Trophoblast cell (in vitro differentiated cells and primary cell): ENCODE data around the gene RIMBP2.

Experiments
- DNase-seq, 2 donors: peaks; one replicate each; pipeline ENCODE4 v3.0.0-alpha.2; 2016
- H2AFZ ChIP-seq: 2 replicates; pipeline ENCODE4 v1.6.1; 2013; ENCODE audit warnings: low read length, moderate library complexity, mild to moderate bottlenecking; ENCODE audit not compliant: insufficient read depth, poor library complexity
- H2AK5ac ChIP-seq: 2 replicates; pipeline ENCODE4 v1.6.1; 2013; ENCODE audit warnings: mild to moderate bottlenecking, low read length
- H2BK120ac ChIP-seq: 2 replicates; pipeline ENCODE4 v1.6.1; 2013; ENCODE audit warnings: low read length, mild to moderate bottlenecking, moderate library complexity; ENCODE audit not compliant: insufficient read depth, poor library complexity
- H2BK12ac ChIP-seq: 2 replicates; pipeline ENCODE4 v1.6.1; 2013; ENCODE audit warnings: mild to moderate bottlenecking, low read length, moderate library complexity
- H2BK5ac ChIP-seq: 2 replicates; pipeline ENCODE4 v1.6.1; 2013; ENCODE audit warnings: low read length, low read depth, moderate library complexity, mild to moderate bottlenecking; ENCODE audit not compliant: poor library complexity
- H3K14ac ChIP-seq: 2 replicates; pipeline ENCODE4 v1.6.1; 2013; ENCODE audit warnings: mild to moderate bottlenecking, low read length
- H3K18ac ChIP-seq: 2 replicates; pipeline ENCODE4 v1.6.1; 2013; ENCODE audit warnings: mild to moderate bottlenecking, low read length
- H3K23ac ChIP-seq: 2 replicates; pipeline ENCODE4 v1.6.1; 2013; ENCODE audit warnings: low read length
- H3K27ac ChIP-seq: 2 replicates; pipeline ENCODE4 v1.5.1; 2013; ENCODE audit warnings: low read depth, mild to moderate bottlenecking, inconsistent platforms, low read length, moderate library complexity
- H3K27me3 ChIP-seq: 2 replicates; pipeline ENCODE4 v1.6.1; 2013; ENCODE audit warnings: inconsistent platforms, mild to moderate bottlenecking, low read length, moderate library complexity; ENCODE audit not compliant: insufficient read depth
- H3K36me3 ChIP-seq, 2 experiments: 1 replicate in 1 of 2; 2 replicates in 1 of 2; pipeline ENCODE4 v1.6.1; 2013; ENCODE audit warnings: low read length in 2 of 2, mild to moderate bottlenecking in 2 of 2, moderate library complexity in 1 of 2; ENCODE audit not compliant: insufficient read depth in 2 of 2, control insufficient read depth in 1 of 2
- H3K4ac ChIP-seq: 2 replicates; pipeline ENCODE4 v1.6.1; 2013; ENCODE audit warnings: low read depth, mild to moderate bottlenecking, low read length, moderate library complexity
- H3K4me1 ChIP-seq, 2 experiments: 1 replicate in 1 of 2; 2 replicates in 1 of 2; pipeline ENCODE4 v1.6.1; 2013; ENCODE audit warnings: low read length in 2 of 2, mild to moderate bottlenecking in 2 of 2, moderate library complexity in 1 of 2; ENCODE audit not compliant: insufficient read depth in 2 of 2, control insufficient read depth in 1 of 2
- H3K4me2 ChIP-seq: 2 replicates; pipeline ENCODE4 v1.6.1; 2013; ENCODE audit warnings: inconsistent platforms, mild to moderate bottlenecking, low read length, moderate library complexity
- H3K4me3 ChIP-seq: 2 replicates; pipeline ENCODE4 v1.5.1; 2013; ENCODE audit warnings: mild to moderate bottlenecking, low read depth, low read length, inconsistent platforms
- H3K79me1 ChIP-seq: one replicate; pipeline ENCODE4 v1.6.1; 2013; ENCODE audit warnings: low read length
- H3K79me2 ChIP-seq: 2 replicates; pipeline ENCODE4 v1.6.1; 2013; ENCODE audit warnings: low read length, mild to moderate bottlenecking; ENCODE audit not compliant: control insufficient read depth, insufficient read depth, poor library complexity
- H3K9ac ChIP-seq: 2 replicates; pipeline ENCODE4 v1.6.1; 2013; ENCODE audit warnings: mild to moderate bottlenecking, low read length
- H3K9me3 ChIP-seq: 2 replicates; pipeline ENCODE4 v1.6.1; 2013; ENCODE audit warnings: low read depth, mild to moderate bottlenecking, control low read depth, inconsistent platforms, low read length; ENCODE audit not compliant: insufficient read depth
- H4K12ac ChIP-seq: 2 replicates; pipeline ENCODE4 v1.6.1; 2013; ENCODE audit warnings: low read depth, mild to moderate bottlenecking, low read length, moderate library complexity
- H4K8ac ChIP-seq: 2 replicates; pipeline ENCODE4 v1.6.1; 2013; ENCODE audit warnings: low read depth, mild to moderate bottlenecking, low read length, moderate library complexity
- H4K91ac ChIP-seq: one replicate; pipeline ENCODE4 v1.6.1; 2013; ENCODE audit warnings: low read depth, mild to moderate bottlenecking, low read length, moderate library complexity
- WGBS: extraction: QIAGEN DNeasy Blood & Tissue Kit; methylation state at CpG from one replicate; pipeline ENCODE4 v1.1.7; 2013; ENCODE audit warnings: missing lambda C conversion rate; ENCODE audit not compliant: insufficient read length, insufficient coverage; ENCODE audit errors: extremely low coverage; 5-methylcytosine and 5-hydroxymethylcytosine counted together

Gene RIMBP2

DNA sequence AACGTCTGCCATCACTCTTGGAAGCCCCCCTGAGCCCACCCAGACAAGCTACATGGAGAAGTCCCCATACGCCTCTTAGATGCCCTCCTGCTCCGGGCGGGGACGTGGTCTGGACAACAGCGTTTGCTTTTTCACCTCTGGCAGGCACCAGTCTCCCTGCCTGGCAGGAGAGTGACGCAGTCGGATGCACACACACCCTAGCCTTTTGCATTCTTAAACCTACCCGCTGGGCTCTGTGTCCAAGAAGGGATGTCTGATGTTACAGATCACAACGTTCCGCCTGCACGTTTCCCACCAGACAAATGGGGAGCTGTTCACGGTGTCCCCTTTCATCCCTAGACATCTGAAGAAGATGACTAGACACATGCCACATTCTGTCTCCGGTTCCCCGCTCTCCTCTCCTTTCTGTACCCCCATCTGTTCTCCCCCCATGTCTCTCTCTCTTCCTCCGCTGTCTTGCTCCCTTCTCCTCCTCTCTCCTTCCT, 100.2 kb downstream of the RIMBP2 start:
- Histone ChIP-seq H4K8ac (no peak overlapping the region), H3K4me3 (no peak overlapping the region), H3K36me3 (no peaks in the 10 kb centered on the region), H3K4me1 (peaks cover 2 to 3% of the 10 kb centered on the region in 2 experiments), H3K9me3 (peaks cover under 1% of the 10 kb centered on the region), H2BK12ac (no peak overlapping the region), H3K18ac (no peak overlapping the region), H3K9ac (no peak overlapping the region), H2AK5ac (no peak overlapping the region), H3K79me1 (no peaks in the 10 kb centered on the region), H4K12ac (no peak overlapping the region), H3K79me2 (no peaks in the 10 kb centered on the region), H4K91ac (no peak overlapping the region), H3K4ac (no peak overlapping the region), H3K4me2 (no peak overlapping the region), H3K14ac (no peak overlapping the region), H3K27ac (no peak overlapping the region), H2BK120ac (no peak overlapping the region), H2BK5ac (no peak overlapping the region), H2AFZ (no peak overlapping the region), H3K27me3 (no peaks in the 10 kb centered on the region), H3K23ac (no peak overlapping the region)
- DNase-seq: no peak
- no CpG with 5 or more reads among the region's 16 CpGs for WGBS

DNA sequence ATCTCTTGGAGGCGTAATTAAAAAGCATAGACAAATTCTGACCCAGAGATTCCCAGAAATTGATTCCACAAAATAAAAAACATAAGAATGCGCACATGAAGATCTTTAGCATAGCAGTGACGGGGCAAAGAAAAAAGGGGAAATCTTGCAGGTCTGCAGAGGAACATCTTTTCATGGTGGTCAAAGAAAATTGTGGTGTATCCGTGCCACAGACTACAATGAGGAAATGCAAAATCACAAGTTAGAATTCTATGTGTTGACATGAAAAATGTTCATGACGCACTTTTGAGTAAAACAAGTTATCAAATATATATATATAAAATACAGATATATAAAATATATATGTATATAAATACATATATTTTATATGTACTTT, 101.6 kb downstream of the RIMBP2 start:
- no peak overlapping the region for H2AFZ ChIP-seq
- no peak overlapping the region for H3K18ac ChIP-seq
- H3K4me3 ChIP-seq: no peak overlapping the region
- no peaks in the 10 kb centered on the region for H3K36me3 ChIP-seq
- no peaks in the 10 kb centered on the region for H3K79me2 ChIP-seq
- H3K4ac ChIP-seq: no peak overlapping the region
- H2BK120ac ChIP-seq: no peak overlapping the region
- H3K9ac ChIP-seq: no peak overlapping the region
- no peak overlapping the region for H4K12ac ChIP-seq
- H3K27me3 ChIP-seq: no peaks in the 10 kb centered on the region
- peaks cover 2% of the 10 kb centered on the region for H3K9me3 ChIP-seq
- no peak overlapping the region for H3K4me2 ChIP-seq
- H2BK12ac ChIP-seq: no peak overlapping the region
- no peak overlapping the region for H3K14ac ChIP-seq
- peaks cover 2 to 3% of the 10 kb centered on the region in 2 experiments for H3K4me1 ChIP-seq
- no peak overlapping the region for H3K23ac ChIP-seq
- H3K27ac ChIP-seq: no peak overlapping the region
- no peak overlapping the region for H4K8ac ChIP-seq
- no peak overlapping the region for H2BK5ac ChIP-seq
- H2AK5ac ChIP-seq: no peak overlapping the region
- no peak overlapping the region for H4K91ac ChIP-seq
- DNase-seq: no peak
- WGBS: no CpG with 5 or more reads among the region's 5 CpGs
- H3K79me1 ChIP-seq: no peaks in the 10 kb centered on the region

DNA sequence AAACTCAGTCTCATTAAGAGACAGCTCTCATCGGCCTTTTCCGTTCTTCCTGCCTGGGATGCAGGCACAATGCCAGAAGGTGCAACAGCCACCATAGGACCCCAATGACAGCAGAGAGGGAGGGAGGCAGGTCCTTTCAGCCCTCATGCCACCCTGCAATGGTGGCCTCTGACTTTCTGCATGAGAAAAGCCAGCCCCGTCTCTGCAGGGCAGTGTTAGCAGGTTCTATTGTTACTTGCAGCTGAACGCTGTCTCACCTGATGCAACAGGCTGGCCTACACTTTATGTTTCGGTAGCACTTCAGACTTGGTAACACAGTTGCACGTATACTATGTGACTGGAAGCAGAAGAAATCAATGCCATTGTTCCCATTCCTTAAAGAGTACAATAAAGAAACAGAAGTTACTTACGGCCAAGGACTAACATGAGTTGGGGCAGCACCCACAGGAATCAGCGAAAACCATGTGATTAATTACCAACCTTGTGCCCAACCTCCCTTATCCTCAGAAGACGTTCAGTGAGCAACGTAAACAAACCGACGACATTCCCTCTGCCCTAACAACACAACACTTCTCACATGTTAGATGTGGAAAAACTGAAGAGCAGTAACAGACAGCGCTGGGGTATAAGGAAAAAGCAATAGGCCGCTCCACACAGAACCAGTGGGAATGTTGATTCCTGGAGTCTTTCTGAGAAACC, 102.1 kb downstream of the RIMBP2 start:
- H3K4me1 ChIP-seq: peaks cover 2 to 3% of the 10 kb centered on the region in 2 experiments
- H4K12ac ChIP-seq: no peak overlapping the region
- H3K18ac ChIP-seq: no peak overlapping the region
- no peak overlapping the region for H3K27ac ChIP-seq
- no peak overlapping the region for H3K9ac ChIP-seq
- no peak overlapping the region for H2BK5ac ChIP-seq
- DNase-seq: no peak
- no peaks in the 10 kb centered on the region for H3K27me3 ChIP-seq
- no peak overlapping the region for H3K23ac ChIP-seq
- H2AFZ ChIP-seq: no peak overlapping the region
- no peak overlapping the region for H4K91ac ChIP-seq
- no peak overlapping the region for H2BK12ac ChIP-seq
- no peak overlapping the region for H3K4ac ChIP-seq
- H4K8ac ChIP-seq: no peak overlapping the region
- no peak overlapping the region for H3K4me2 ChIP-seq
- H3K14ac ChIP-seq: no peak overlapping the region
- no peaks in the 10 kb centered on the region for H3K36me3 ChIP-seq
- no CpG with 5 or more reads among the region's 14 CpGs for WGBS
- no peak overlapping the region for H2AK5ac ChIP-seq
- no peaks in the 10 kb centered on the region for H3K79me2 ChIP-seq
- H3K9me3 ChIP-seq: peaks cover 2% of the 10 kb centered on the region
- no peak overlapping the region for H2BK120ac ChIP-seq
- H3K4me3 ChIP-seq: no peak overlapping the region
- no peaks in the 10 kb centered on the region for H3K79me1 ChIP-seq

DNA sequence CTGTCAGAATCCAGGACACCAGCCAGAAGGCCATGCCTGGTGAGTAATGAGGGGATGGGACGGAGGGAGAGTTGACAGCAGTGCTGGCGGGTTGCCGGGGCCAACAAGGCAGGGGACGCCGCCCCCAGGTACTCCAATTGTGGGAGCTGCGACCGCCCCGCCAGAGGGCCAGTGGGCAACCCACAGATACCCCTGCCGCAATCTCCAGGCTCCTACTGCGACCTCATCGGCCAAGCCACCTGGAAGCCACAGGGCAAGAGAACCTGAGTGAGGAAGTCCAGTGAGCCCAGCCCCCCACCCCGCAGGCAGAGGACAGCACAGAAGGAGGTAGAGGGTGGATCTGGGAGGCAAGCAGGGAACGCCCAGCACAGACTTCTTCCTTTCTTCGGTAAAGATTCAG, 103.0 kb downstream of the RIMBP2 start:
- no peak overlapping the region for H3K9ac ChIP-seq
- no peak overlapping the region for H3K4me2 ChIP-seq
- no peak overlapping the region for H4K12ac ChIP-seq
- no peak overlapping the region for H3K18ac ChIP-seq
- H4K91ac ChIP-seq: no peak overlapping the region
- no peak overlapping the region for H3K27ac ChIP-seq
- no peaks in the 10 kb centered on the region for H3K27me3 ChIP-seq
- peaks cover 2% of the 10 kb centered on the region for H3K9me3 ChIP-seq
- H3K4me1 ChIP-seq: peaks cover 2 to 3% of the 10 kb centered on the region in 2 experiments
- H4K8ac ChIP-seq: no peak overlapping the region
- H2AK5ac ChIP-seq: no peak overlapping the region
- no peak overlapping the region for H2BK5ac ChIP-seq
- no peak for DNase-seq
- no peak overlapping the region for H3K4me3 ChIP-seq
- no CpG with 5 or more reads among the region's 14 CpGs for WGBS
- H3K4ac ChIP-seq: no peak overlapping the region
- H3K79me1 ChIP-seq: no peaks in the 10 kb centered on the region
- no peaks in the 10 kb centered on the region for H3K36me3 ChIP-seq
- H3K23ac ChIP-seq: no peak overlapping the region
- no peak overlapping the region for H3K14ac ChIP-seq
- H2BK12ac ChIP-seq: no peak overlapping the region
- H2BK120ac ChIP-seq: no peak overlapping the region
- H2AFZ ChIP-seq: no peak overlapping the region
- no peaks in the 10 kb centered on the region for H3K79me2 ChIP-seq
